Osteoblast (primary cell): ENCODE measurements around the gene INTS14. TPM values are rescaled to one million over a fixed set of nuclear protein-coding genes. Genes with fewer than 3 reads are reported as not detected.

ENCODE experiments used
- DNase-seq: peaks from one replicate; pipeline ENCODE4 v3.0.0; 2011; ENCODE audit warnings: low spot score, mixed read lengths; ENCODE audit not compliant: insufficient read length; ENCODE audit errors: missing footprints
- H2AFZ ChIP-seq: 2 replicates; pipeline ENCODE4 v1.6.0; 2011; ENCODE audit warnings: mild to moderate bottlenecking, low read length
- H3K27ac ChIP-seq: 2 replicates; pipeline ENCODE4 v1.5.1; 2011; ENCODE audit warnings: mild to moderate bottlenecking, low read depth, low read length, moderate library complexity
- H3K27me3 ChIP-seq: 2 replicates; pipeline ENCODE4 v1.6.0; 2012; ENCODE audit warnings: mild to moderate bottlenecking, control low read depth, inconsistent platforms, low read length, moderate library complexity; ENCODE audit not compliant: insufficient read depth
- H3K36me3 ChIP-seq: 2 replicates; pipeline ENCODE4 v1.5.1; 2011; ENCODE audit warnings: mild to moderate bottlenecking, low read length, control low read depth, moderate library complexity; ENCODE audit not compliant: insufficient read depth
- H3K4me1 ChIP-seq: 2 replicates; pipeline ENCODE4 v1.5.1; 2011; ENCODE audit warnings: mild to moderate bottlenecking, low read length, control low read depth, moderate library complexity; ENCODE audit not compliant: insufficient read depth
- H3K4me2 ChIP-seq: 2 replicates; pipeline ENCODE4 v1.6.0; 2011; ENCODE audit warnings: mild to moderate bottlenecking, low read length; ENCODE audit not compliant: insufficient read depth
- H3K4me3 ChIP-seq: fragments of 200-600 bp; sonication (generic); 3 replicates; pipeline ENCODE4 v1.5.1; 2012; ENCODE audit warnings: mild to moderate bottlenecking, low read length, inconsistent platforms; ENCODE audit not compliant: insufficient read depth
- H3K79me2 ChIP-seq: 2 replicates; pipeline ENCODE4 v1.6.0; 2012; ENCODE audit warnings: mild to moderate bottlenecking, low read length, control low read depth, inconsistent platforms; ENCODE audit not compliant: insufficient read depth
- H3K9me3 ChIP-seq: 2 replicates; pipeline ENCODE4 v1.5.1; 2011; ENCODE audit warnings: low read depth, low read length, control low read depth
- H4K20me1 ChIP-seq: 2 replicates; pipeline ENCODE4 v1.6.0; 2012; ENCODE audit warnings: mild to moderate bottlenecking, low read length, control low read depth; ENCODE audit not compliant: insufficient read depth
- total RNA-seq: library from RNA; depleted of rRNA; stranded (reverse); fragments of >200 nt; gene quantifications from 2 replicates; pipeline ENCODE4 v1.2.3, GENCODE V29; 2012
- TF ChIP-seq, protein P1 (sequence below): IDR thresholded peaks from 2 replicates; pipeline ENCODE4 v1.5.1; 2011; ENCODE audit warnings: mild to moderate bottlenecking, low read depth, low read length, moderate library complexity; ENCODE audit errors: extremely low read depth

INTS14 gene
- total RNA-seq, 1 donor, result 31.5 TPM

DNA sequence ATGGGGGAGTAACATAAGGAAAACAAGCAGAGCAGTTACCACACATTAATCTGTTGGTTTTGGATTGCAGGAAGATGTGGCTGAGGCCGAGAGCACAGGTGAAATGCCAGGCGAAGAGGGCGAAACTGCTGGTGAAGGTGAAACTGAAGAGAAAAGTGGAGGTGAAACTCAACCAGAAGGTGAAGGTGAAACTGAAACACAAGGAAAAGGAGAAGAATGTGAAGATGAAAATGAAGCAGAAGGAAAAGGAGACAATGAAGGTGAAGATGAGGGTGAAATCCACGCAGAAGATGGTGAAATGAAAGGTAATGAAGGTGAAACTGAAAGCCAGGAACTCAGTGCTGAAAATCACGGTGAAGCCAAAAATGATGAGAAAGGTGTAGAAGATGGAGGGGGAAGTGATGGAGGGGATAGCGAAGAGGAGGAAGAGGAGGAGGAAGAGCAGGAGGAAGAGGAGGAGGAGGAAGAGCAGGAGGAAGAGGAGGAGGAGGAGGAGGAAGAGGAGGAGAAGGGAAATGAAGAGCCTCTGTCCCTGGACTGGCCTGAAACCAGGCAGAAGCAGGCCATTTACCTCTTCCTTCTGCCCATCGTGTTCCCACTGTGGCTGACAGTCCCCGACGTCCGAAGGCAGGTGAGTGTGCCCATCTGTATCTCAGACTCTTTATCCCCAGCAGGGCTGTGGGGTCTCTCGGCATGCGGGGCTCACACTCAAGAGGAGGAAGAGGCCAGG lies 39.5 kb upstream of the INTS14 start:
- Histone ChIP-seq H4K20me1 (no peaks in the 10 kb centered on the region), H3K4me1 (peaks cover 15% of the 10 kb centered on the region), H3K9me3 (no peaks in the 10 kb centered on the region), H2AFZ (no peak overlapping the region), H3K79me2 (no peaks in the 10 kb centered on the region), H3K4me2 (no peak overlapping the region), H3K36me3 (no peaks in the 10 kb centered on the region), H3K27me3 (no peaks in the 10 kb centered on the region), H3K27ac (no peak overlapping the region), H3K4me3 (no peak overlapping the region)
- TF ChIP-seq, protein P1, sequence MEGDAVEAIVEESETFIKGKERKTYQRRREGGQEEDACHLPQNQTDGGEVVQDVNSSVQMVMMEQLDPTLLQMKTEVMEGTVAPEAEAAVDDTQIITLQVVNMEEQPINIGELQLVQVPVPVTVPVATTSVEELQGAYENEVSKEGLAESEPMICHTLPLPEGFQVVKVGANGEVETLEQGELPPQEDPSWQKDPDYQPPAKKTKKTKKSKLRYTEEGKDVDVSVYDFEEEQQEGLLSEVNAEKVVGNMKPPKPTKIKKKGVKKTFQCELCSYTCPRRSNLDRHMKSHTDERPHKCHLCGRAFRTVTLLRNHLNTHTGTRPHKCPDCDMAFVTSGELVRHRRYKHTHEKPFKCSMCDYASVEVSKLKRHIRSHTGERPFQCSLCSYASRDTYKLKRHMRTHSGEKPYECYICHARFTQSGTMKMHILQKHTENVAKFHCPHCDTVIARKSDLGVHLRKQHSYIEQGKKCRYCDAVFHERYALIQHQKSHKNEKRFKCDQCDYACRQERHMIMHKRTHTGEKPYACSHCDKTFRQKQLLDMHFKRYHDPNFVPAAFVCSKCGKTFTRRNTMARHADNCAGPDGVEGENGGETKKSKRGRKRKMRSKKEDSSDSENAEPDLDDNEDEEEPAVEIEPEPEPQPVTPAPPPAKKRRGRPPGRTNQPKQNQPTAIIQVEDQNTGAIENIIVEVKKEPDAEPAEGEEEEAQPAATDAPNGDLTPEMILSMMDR, result no peak
- no peak for DNase-seq

- H3K27ac ChIP-seq, result no peak overlapping the region
- TF ChIP-seq, protein P1, result no peak
- H3K36me3 ChIP-seq, result no peaks in the 10 kb centered on the region
- no peak overlapping the region for H3K4me2 ChIP-seq
- H3K9me3 ChIP-seq, result no peaks in the 10 kb centered on the region
- no peaks in the 10 kb centered on the region for H4K20me1 ChIP-seq
- no peaks in the 10 kb centered on the region for H3K27me3 ChIP-seq
- H3K4me3 ChIP-seq, result no peak overlapping the region
- no peaks in the 10 kb centered on the region for H3K79me2 ChIP-seq
- no peak for DNase-seq
- H3K4me1 ChIP-seq, result no peaks in the 10 kb centered on the region
- H2AFZ ChIP-seq, result no peak overlapping the region
Measured at GRCh38 chr15:65646486-65646885, 35.6 kb upstream of the INTS14 start.

- Histone ChIP-seq H3K79me2 (no peaks in the 10 kb centered on the region), H3K4me1 (no peaks in the 10 kb centered on the region), H4K20me1 (no peaks in the 10 kb centered on the region), H3K4me2 (no peak overlapping the region), H3K36me3 (no peaks in the 10 kb centered on the region), H3K9me3 (no peaks in the 10 kb centered on the region), H3K27ac (no peak overlapping the region), H3K4me3 (no peak overlapping the region), H3K27me3 (no peaks in the 10 kb centered on the region), H2AFZ (no peak overlapping the region)
- TF ChIP-seq, protein P1, result no peak
- no peak for DNase-seq
Measured at GRCh38 chr15:65645392-65645791, 34.5 kb upstream of the INTS14 start.

GRCh38 chr15:65644282-65644681 lies 33.4 kb upstream of the INTS14 start:
- no peak overlapping the region for H3K4me3 ChIP-seq
- no peaks in the 10 kb centered on the region for H4K20me1 ChIP-seq
- no peak overlapping the region for H2AFZ ChIP-seq
- no peaks in the 10 kb centered on the region for H3K27me3 ChIP-seq
- TF ChIP-seq, protein P1, result no peak
- no peaks in the 10 kb centered on the region for H3K9me3 ChIP-seq
- no peak overlapping the region for H3K27ac ChIP-seq
- no peaks in the 10 kb centered on the region for H3K36me3 ChIP-seq
- H3K79me2 ChIP-seq, result no peaks in the 10 kb centered on the region
- DNase-seq, result no peak
- H3K4me1 ChIP-seq, result no peaks in the 10 kb centered on the region
- H3K4me2 ChIP-seq, result no peak overlapping the region
